K562 (cell line): Measurements from ENCODE around the gene GNAQ. TPM values are rescaled to one million over a fixed set of nuclear protein-coding genes. Genes with fewer than 3 reads are reported as not detected.
A peak's percentile ranks its signal among the peaks of the same experiment; 100 is the strongest.

Experiments used
- ATAC-seq: fragments of 200-7000 bp; cut with Tn5 transposase; 3 replicates; pipeline ENCODE4 v1.9.1; 2020; ENCODE audit warnings: moderate library complexity
- BruUV-seq: library from RNA; stranded (reverse); fragments of 400-500 nt; replicated peaks from 2 replicates; lab custom pipeline; 2021; lab: Mats Ljungman, UMichigan
- CTCF ChIA-PET: fragments of 300-600 bp; formaldehyde crosslinking; extraction: SDS; loops from one replicate; lab custom pipeline; 2021; ENCODE audit warnings: low intra/inter-chr PET ratio; lab: Yijun Ruan, JAX
- POLR2A ChIA-PET: fragments of 300-600, 350-650 bp; sonication (Branson Sonifier 250); formaldehyde crosslinking; extraction: SDS; loops from one replicate; lab custom pipeline; 2021; ENCODE audit warnings: antibody characterized with exemption, inconsistent platforms; lab: Yijun Ruan, JAX
- DNase-seq, 4 experiments: peaks; one replicate each; pipeline versions ENCODE4 v3.0.0 to v3.0.0-alpha.2; 2011 to 2018; ENCODE audit warnings: low spot score in 3 of 4, mixed read lengths in 3 of 4; ENCODE audit errors: extremely low read depth in 1 of 4
- FAIRE-seq: peaks from 2 replicates; lab custom pipeline; 2011; peaks lifted over from hg19 to GRCh38; lab: Jason Lieb, UNC
- H2AFZ ChIP-seq: 2 replicates; pipeline ENCODE4 v1.6.0; 2011; ENCODE audit warnings: low read depth, low read length, control low read depth, inconsistent platforms
- H3K27ac ChIP-seq: fragments of 200-600 bp; 3 replicates; pipeline ENCODE4 v1.8.0; 2011; ENCODE audit warnings: low read depth, mild to moderate bottlenecking, control low read depth, inconsistent platforms, low read length, moderate library complexity, mixed read lengths; ENCODE audit errors: extremely low read depth
- H3K27me3 ChIP-seq, 2 experiments: fragments of 300-600 bp in 1 of 2; 2 replicates in 1 of 2; 3 replicates in 1 of 2; pipeline versions ENCODE4 v1.6.0 to v1.8.0; 2011; ENCODE audit warnings: inconsistent platforms in 2 of 2, low read length in 2 of 2, mild to moderate bottlenecking in 1 of 2, mixed read lengths in 1 of 2, moderate library complexity in 1 of 2; ENCODE audit not compliant: control insufficient read depth in 2 of 2, insufficient read depth in 2 of 2
- H3K36me3 ChIP-seq: fragments of 300-600 bp; 3 replicates; pipeline ENCODE4 v1.8.0; 2011; ENCODE audit warnings: mild to moderate bottlenecking, low read length, inconsistent platforms; ENCODE audit not compliant: control insufficient read depth, insufficient read depth
- H3K4me1 ChIP-seq, 2 experiments: fragments of 200-600 bp in 1 of 2; replicated peaks in 1 of 2; 2 replicates in 1 of 2; 3 replicates in 1 of 2; pipeline versions ENCODE4 v1.5.1 to v1.8.0; 2011; ENCODE audit warnings: inconsistent platforms in 2 of 2, low read length in 2 of 2, mild to moderate bottlenecking in 1 of 2, mixed read lengths in 1 of 2, moderate library complexity in 1 of 2; ENCODE audit not compliant: control insufficient read depth in 2 of 2, insufficient read depth in 2 of 2
- H3K4me2 ChIP-seq: 2 replicates; pipeline ENCODE4 v1.6.1; 2011; ENCODE audit warnings: low read length, control low read depth, inconsistent platforms, mixed read lengths; ENCODE audit not compliant: insufficient read depth
- H3K4me3 ChIP-seq: fragments of 200-600 bp; sonication (generic), shearing (Covaris generic); 2 replicates; pipeline ENCODE4 v1.5.1; 2016; ENCODE audit warnings: control low read depth, inconsistent platforms
- H3K79me2 ChIP-seq: fragments of 200-600 bp; 3 replicates; pipeline ENCODE4 v1.8.0; 2011; ENCODE audit warnings: low read length, inconsistent platforms; ENCODE audit not compliant: control insufficient read depth, insufficient read depth
- H3K9ac ChIP-seq, 2 experiments: 2 replicates each; pipeline versions ENCODE4 v1.6.0 to v1.6.1; 2011; ENCODE audit warnings: low read depth in 2 of 2, low read length in 2 of 2, control low read depth in 1 of 2, inconsistent platforms in 1 of 2, mild to moderate bottlenecking in 1 of 2, mixed read lengths in 1 of 2; ENCODE audit not compliant: insufficient read depth in 1 of 2
- H3K9me1 ChIP-seq: one replicate; pipeline ENCODE4 v1.6.0; 2011; ENCODE audit warnings: inconsistent platforms, mild to moderate bottlenecking, low read length, moderate library complexity; ENCODE audit not compliant: control insufficient read depth, insufficient read depth
- H3K9me3 ChIP-seq: replicated peaks from 2 replicates; pipeline ENCODE4 v1.5.1; 2011; ENCODE audit warnings: low read depth, low read length, inconsistent platforms; ENCODE audit not compliant: control insufficient read depth, insufficient read depth
- H4K20me1 ChIP-seq: replicated peaks from 2 replicates; pipeline ENCODE4 v1.6.1; 2011; ENCODE audit warnings: low read length, inconsistent platforms, mixed read lengths; ENCODE audit not compliant: control insufficient read depth, insufficient read depth
- ADNP ChIP-seq: fragments of 200-800 bp; sonication (Bioruptor generic); IDR thresholded peaks from 2 replicates; pipeline ENCODE4 v1.6.1; 2016; ENCODE audit warnings: missing genetic modification characterization, missing compliant biosample characterization
- FOSL1 ChIP-seq: fragments of 200-800 bp; sonication (Bioruptor generic); conservative IDR thresholded peaks from 2 replicates; pipeline ENCODE4 v1.6.1; 2016; ENCODE audit warnings: missing genetic modification characterization, missing compliant biosample characterization
- GATA2 ChIP-seq: sonication (generic); formaldehyde crosslinking; IDR thresholded peaks from 2 replicates; pipeline ENCODE4 v1.4.0; 2020; ENCODE audit warnings: mild to moderate bottlenecking, missing genetic modification reagents
- MEIS2 ChIP-seq: fragments of 450-650 bp; IDR thresholded peaks from 2 replicates; pipeline ENCODE4 v1.6.1; 2014; ENCODE audit warnings: mild to moderate bottlenecking; ENCODE audit not compliant: partially characterized antibody
- ZEB2 ChIP-seq: fragments of 450-650 bp; IDR thresholded peaks from 2 replicates; pipeline ENCODE4 v1.6.1; 2016
- WGBS: fragments of 100-300 bp; shearing (Covaris generic); methylation state at CpG from one replicate; pipeline ENCODE4 v1.1.6; 2016; ENCODE audit warnings: low coverage, mixed read lengths; ENCODE audit not compliant: insufficient coverage; ENCODE audit errors: missing lambda C conversion rate; 5-methylcytosine and 5-hydroxymethylcytosine counted together
- in situ Hi-C: fragments of 300-500 bp; cut with MboI; formaldehyde crosslinking; loops from 4 replicates; pipeline ENCODE4 v1.15.0; 2018; ENCODE audit warnings: inconsistent platforms, mixed read lengths
- intact Hi-C: fragments of 100-400 bp; cut with micrococcal nuclease; formaldehyde crosslinking; loops from 2 replicates; pipeline ENCODE4 v1.14.2; 2022
- polyA plus RNA-seq, 8 experiments: library from polyadenylated mRNA; depleted of rRNA in 4 of 8; stranded (reverse) in 5 of 8; unstranded in 3 of 8; fragments of >200 nt; fragmentation: Nextera tagmentation in 2 of 8; fragmentation: Illumina TruSeq in 1 of 8; extraction: Ambion mirVana in 2 of 8; extraction: Trizol in 1 of 8; gene quantifications; 2 replicates each; pipeline versions ENCODE4 v1.2.1 to v1.2.3, GENCODE V29; 2011 to 2014; ENCODE audit warnings: inconsistent platforms in 1 of 8, missing spikeins in 1 of 8
- total RNA-seq, 7 experiments: library from RNA; depleted of rRNA in 6 of 7; stranded (reverse); fragments of >200 nt in 6 of 7; fragmentation: Illumina TruSeq in 2 of 7; extraction: Trizol in 2 of 7; gene quantifications; 2 replicates each; pipeline versions ENCODE4 v1.2.1 to v1.2.3, GENCODE V29; 2011 to 2021; ENCODE audit warnings: low replicate concordance in 1 of 7

GNAQ gene
- total and polyA plus RNA-seq, 9 of the 15 experiments (the other 6 are each of a cell fraction or from before 2014, with no cell fraction given) = 4.8 to 27.9 (median 17.5) TPM

DNA sequence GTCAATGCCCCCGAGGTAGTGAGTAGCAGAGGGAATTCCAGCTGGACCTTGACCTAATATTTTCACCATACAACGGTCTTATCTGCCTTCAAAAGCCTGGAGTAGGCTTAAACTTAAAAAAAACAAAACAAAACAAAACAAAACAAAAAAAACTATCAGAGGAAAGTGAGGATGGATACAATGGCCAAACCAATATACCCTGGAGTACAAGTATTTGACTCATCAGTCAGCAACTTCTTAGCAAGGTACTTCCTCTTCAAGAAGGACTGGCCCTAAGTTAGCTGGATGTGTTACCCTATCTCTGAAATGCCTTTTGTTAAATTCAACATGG is 222.9 kb downstream of the GNAQ start:
- ChIA-PET CTCF (no interaction called here), POLR2A (interaction anchor here (1.6 kb wide), 1 partner anchor 9 kb away, joined by 3 read pairs; no protein-coding TSS in a partner anchor)
- no peak overlapping the region for H3K9ac ChIP-seq
- H3K36me3 ChIP-seq = peaks cover 39% of the 10 kb centered on the region
- no peaks in the 10 kb centered on the region for H4K20me1 ChIP-seq
- peaks cover 0 to 29% of the 10 kb centered on the region in 2 experiments; a peak in 2 of 5 replicates for H3K4me1 ChIP-seq
- peak in 1 of 4 experiments; percentile 16 for DNase-seq
- no peaks in the 10 kb centered on the region for H3K9me1 ChIP-seq
- peaks cover 17% of the 10 kb centered on the region for H3K79me2 ChIP-seq
- peak overlapping the region; percentile 51; the same call in 1 of the 3 replicates for H3K27ac ChIP-seq
- intact Hi-C loops (no loop called here), in situ Hi-C loops (no loop called here)
- FAIRE-seq = no peak
- no TSS peak for BruUV-seq
- peak; percentile 76 for ATAC-seq
- H2AFZ ChIP-seq = no peak overlapping the region
- no peaks in the 10 kb centered on the region for H3K27me3 ChIP-seq
- TF ChIP-seq MEIS2 (peak; percentile 70), FOSL1 (tag) (0 out of 2 replicates have a peak, but pooled peaks have one; percentile 22), ADNP (tag) (0 out of 2 replicates have a peak, but pooled peaks have one; percentile 26), ZEB2 (0 out of 2 replicates have a peak, but pooled peaks have one; percentile 15), GATA2 (CRISPR knock-in tag) (no peak)
- H3K9me3 ChIP-seq = no peaks in the 10 kb centered on the region
- H3K4me2 ChIP-seq = no peak overlapping the region
- no peak overlapping the region for H3K4me3 ChIP-seq
- WGBS = 4% methylated on average over 2 of the region's 2 CpGs
